Measurements from ENCODE around the gene PRODH2.

DNA sequence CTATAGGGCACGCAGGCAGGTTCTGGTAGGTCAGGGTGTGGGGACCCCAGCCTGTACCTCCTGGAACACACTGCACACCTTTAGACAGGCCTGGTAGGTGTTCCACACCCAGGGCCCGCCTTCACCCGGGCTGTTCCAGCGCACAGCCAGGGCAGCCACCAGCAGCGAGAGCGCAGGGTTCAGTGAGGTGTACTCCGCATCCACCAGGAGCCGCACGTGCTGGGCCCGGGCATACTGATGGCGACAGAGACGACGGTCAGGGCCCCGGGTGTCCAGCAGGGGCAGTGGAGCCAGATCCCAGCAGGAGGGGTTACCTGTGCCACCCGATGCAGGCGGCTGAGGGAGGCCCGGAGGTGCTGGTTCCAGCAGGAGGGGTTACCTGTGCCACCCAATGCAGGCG is 6.0 kb downstream of the PRODH2 start:
- TF ChIP-seq, protein P1, sequence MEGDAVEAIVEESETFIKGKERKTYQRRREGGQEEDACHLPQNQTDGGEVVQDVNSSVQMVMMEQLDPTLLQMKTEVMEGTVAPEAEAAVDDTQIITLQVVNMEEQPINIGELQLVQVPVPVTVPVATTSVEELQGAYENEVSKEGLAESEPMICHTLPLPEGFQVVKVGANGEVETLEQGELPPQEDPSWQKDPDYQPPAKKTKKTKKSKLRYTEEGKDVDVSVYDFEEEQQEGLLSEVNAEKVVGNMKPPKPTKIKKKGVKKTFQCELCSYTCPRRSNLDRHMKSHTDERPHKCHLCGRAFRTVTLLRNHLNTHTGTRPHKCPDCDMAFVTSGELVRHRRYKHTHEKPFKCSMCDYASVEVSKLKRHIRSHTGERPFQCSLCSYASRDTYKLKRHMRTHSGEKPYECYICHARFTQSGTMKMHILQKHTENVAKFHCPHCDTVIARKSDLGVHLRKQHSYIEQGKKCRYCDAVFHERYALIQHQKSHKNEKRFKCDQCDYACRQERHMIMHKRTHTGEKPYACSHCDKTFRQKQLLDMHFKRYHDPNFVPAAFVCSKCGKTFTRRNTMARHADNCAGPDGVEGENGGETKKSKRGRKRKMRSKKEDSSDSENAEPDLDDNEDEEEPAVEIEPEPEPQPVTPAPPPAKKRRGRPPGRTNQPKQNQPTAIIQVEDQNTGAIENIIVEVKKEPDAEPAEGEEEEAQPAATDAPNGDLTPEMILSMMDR (conservative IDR thresholded peaks at IDR 0.05) = no peak
- TF ChIP-seq ZFX (IDR thresholded peaks at IDR 0.05) = no peak

Data from C4-2B (cell line).